ENCODE measurements around the gene WNT5A.

Gene WNT5A

GRCh38 chr3:55423782-55424181 lies 63.3 kb downstream of the WNT5A start:
- POLR2A ChIA-PET: no interaction called here
- H3K9me3 ChIP-seq (ENCODE audit: control extremely low read depth in 1 of 5, control insufficient read depth in 4 of 5, insufficient read depth in 2 of 5, low read depth in 1 of 5, low read length in 4 of 5): peaks cover 0 to 3% (median 0%) of the 10 kb centered on the region in 5 experiments
- DNase-seq: no peak
- no peaks in the 10 kb centered on the region for H3K36me3 ChIP-seq (ENCODE audit: control insufficient read depth in 4 of 4, insufficient read depth in 4 of 4, low read length in 3 of 4)
- CTCF ChIA-PET: no interaction called here
- H3K27ac ChIP-seq (ENCODE audit: insufficient read depth in 1 of 2, low read depth in 1 of 2, low read length in 2 of 2, poor library complexity in 1 of 2, severe bottlenecking in 2 of 2): no peak overlapping the region
- H3K27me3 ChIP-seq (replicated peaks in 2 of 5; ENCODE audit: control insufficient read depth in 4 of 5, insufficient read depth in 5 of 5, low read length in 4 of 5): no peaks in the 10 kb centered on the region
- WGBS (ENCODE audit: insufficient coverage): 100% methylated on average over 1 of the region's 5 CpGs
- H3K4me3 ChIP-seq (ENCODE audit: control insufficient read depth in 1 of 7, extremely low read depth in 1 of 7, insufficient read depth in 4 of 7, low read depth in 2 of 7, low read length in 6 of 7): no peak overlapping the region
- no peaks in the 10 kb centered on the region for H3K4me1 ChIP-seq (ENCODE audit: control extremely low read depth in 1 of 4, control insufficient read depth in 4 of 4, insufficient read depth in 4 of 4, low read length in 3 of 4)

DNA sequence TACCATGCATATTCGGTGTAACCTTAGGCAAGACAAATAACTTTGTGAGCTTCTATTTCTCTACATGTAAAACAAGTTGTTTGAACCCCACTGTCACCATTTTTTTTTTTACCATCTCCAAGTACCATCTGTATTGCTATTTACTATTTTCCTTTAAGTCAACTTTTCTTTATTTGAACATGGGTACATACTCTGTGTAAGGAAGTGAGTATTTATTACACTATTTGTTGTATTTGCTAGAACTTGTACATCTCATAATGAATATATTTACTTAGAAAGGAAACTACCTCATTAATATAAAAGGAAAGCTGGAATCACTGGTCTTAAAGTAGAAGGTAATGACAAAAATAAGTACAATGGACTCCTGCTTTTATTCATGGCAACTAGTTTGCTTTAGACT lies 69.9 kb downstream of the WNT5A start:
- Histone ChIP-seq H3K36me3 (ENCODE audit: control insufficient read depth in 4 of 4, insufficient read depth in 4 of 4, low read length in 3 of 4) (no peaks in the 10 kb centered on the region), H3K4me3 (ENCODE audit: control insufficient read depth in 1 of 7, extremely low read depth in 1 of 7, insufficient read depth in 4 of 7, low read depth in 2 of 7, low read length in 6 of 7) (no peak overlapping the region), H3K27me3 (replicated peaks in 2 of 5; ENCODE audit: control insufficient read depth in 4 of 5, insufficient read depth in 5 of 5, low read length in 4 of 5) (no peaks in the 10 kb centered on the region), H3K27ac (ENCODE audit: insufficient read depth in 1 of 2, low read depth in 1 of 2, low read length in 2 of 2, poor library complexity in 1 of 2, severe bottlenecking in 2 of 2) (no peak overlapping the region), H3K9me3 (ENCODE audit: control extremely low read depth in 1 of 5, control insufficient read depth in 4 of 5, insufficient read depth in 2 of 5, low read depth in 1 of 5, low read length in 4 of 5) (peaks cover 0 to 4% (median 0%) of the 10 kb centered on the region in 5 experiments), H3K4me1 (ENCODE audit: control extremely low read depth in 1 of 4, control insufficient read depth in 4 of 4, insufficient read depth in 4 of 4, low read length in 3 of 4) (no peaks in the 10 kb centered on the region)
- ChIA-PET POLR2A (no interaction called here), CTCF (interaction anchor here (1.1 kb wide), 1 partner anchor 16 kb away, joined by 3 read pairs; no protein-coding TSS in a partner anchor)
- 100% methylated on average over 1 of the region's 1 CpG for WGBS (ENCODE audit: insufficient coverage)
- DNase-seq: no peak

- Histone ChIP-seq H3K27ac (ENCODE audit: insufficient read depth in 1 of 2, low read depth in 1 of 2, low read length in 2 of 2, poor library complexity in 1 of 2, severe bottlenecking in 2 of 2) (no peak overlapping the region), H3K27me3 (replicated peaks in 2 of 5; ENCODE audit: control insufficient read depth in 4 of 5, insufficient read depth in 5 of 5, low read length in 4 of 5) (no peaks in the 10 kb centered on the region), H3K4me3 (ENCODE audit: control insufficient read depth in 1 of 7, extremely low read depth in 1 of 7, insufficient read depth in 4 of 7, low read depth in 2 of 7, low read length in 6 of 7) (no peak overlapping the region), H3K4me1 (ENCODE audit: control extremely low read depth in 1 of 4, control insufficient read depth in 4 of 4, insufficient read depth in 4 of 4, low read length in 3 of 4) (no peaks in the 10 kb centered on the region), H3K9me3 (ENCODE audit: control extremely low read depth in 1 of 5, control insufficient read depth in 4 of 5, insufficient read depth in 2 of 5, low read depth in 1 of 5, low read length in 4 of 5) (peaks cover 0 to 3% (median 0%) of the 10 kb centered on the region in 5 experiments), H3K36me3 (ENCODE audit: control insufficient read depth in 4 of 4, insufficient read depth in 4 of 4, low read length in 3 of 4) (no peaks in the 10 kb centered on the region)
- CTCF ChIA-PET: interaction anchor here (1.1 kb wide), 1 partner anchor 17 kb away, joined by 3 read pairs; no protein-coding TSS in a partner anchor
- DNase-seq: no peak
- POLR2A ChIA-PET: no interaction called here
- 100% methylated on average over 1 of the region's 3 CpGs for WGBS (ENCODE audit: insufficient coverage)
Observed at GRCh38 chr3:55416331-55416821, 70.7 kb downstream of the WNT5A start.
